GM12873 (cell line): ENCODE measurements around the gene AKR7A2.

Experiments used
- CTCF ChIP-seq: IDR thresholded peaks from 2 replicates; pipeline ENCODE4 v1.5.1; 2012; ENCODE audit warnings: low read depth, mild to moderate bottlenecking, moderate library complexity, low read length, control low read depth; ENCODE audit not compliant: insufficient read depth; ENCODE audit errors: missing control alignments

Gene AKR7A2

GRCh38 chr1:19310061-19310460 is 1.9 kb downstream of the AKR7A2 start:
- no peak for TF ChIP-seq CTCF

- TF ChIP-seq CTCF = no peak
Measured at GRCh38 chr1:19309123-19309813, 2.7 kb downstream of the AKR7A2 start.

- TF ChIP-seq CTCF = no peak
Measured at GRCh38 chr1:19308509-19308907, 3.4 kb downstream of the AKR7A2 start.

- no peak for TF ChIP-seq CTCF
Measured at GRCh38 chr1:19307794-19308508, 4.0 kb downstream of the AKR7A2 start.

GRCh38 chr1:19306941-19307340 is 5.0 kb downstream of the AKR7A2 start:
- TF ChIP-seq CTCF = no peak

GRCh38 chr1:19305880-19306279 is 6.1 kb downstream of the AKR7A2 start:
- no peak for TF ChIP-seq CTCF

GRCh38 chr1:19300211-19300610 is 11.7 kb downstream of the AKR7A2 start:
- no peak for TF ChIP-seq CTCF
